Parathyroid adenoma (tissue), 2 donors: ENCODE results near the gene SRCAP.

Experiments used
- H2AFZ ChIP-seq: fragments of 300-600 bp; sonication (generic); one replicate; pipeline ENCODE4 v1.7.0; 2017; ENCODE audit warnings: antibody characterized with exemption, mild to moderate bottlenecking
- H3K27ac ChIP-seq: fragments of 300-600 bp; sonication (generic); one replicate; pipeline ENCODE4 v1.7.0; 2017
- H3K27me3 ChIP-seq: fragments of 300-600 bp; sonication (generic); one replicate; pipeline ENCODE4 v1.7.0; 2017; ENCODE audit warnings: low read length; ENCODE audit not compliant: control insufficient read depth, insufficient read depth
- H3K36me3 ChIP-seq: fragments of 300-600 bp; sonication (generic); one replicate; pipeline ENCODE4 v1.7.0; 2017; ENCODE audit warnings: low read length; ENCODE audit not compliant: control insufficient read depth, insufficient read depth
- H3K4me1 ChIP-seq: fragments of 300-600 bp; sonication (generic); one replicate; pipeline ENCODE4 v1.7.0; 2017; ENCODE audit warnings: control low read depth
- H3K4me2 ChIP-seq: fragments of 300-600 bp; sonication (generic); one replicate; pipeline ENCODE4 v1.7.0; 2017; ENCODE audit warnings: low read length
- H3K4me3 ChIP-seq: fragments of 300-600 bp; sonication (generic); one replicate; pipeline ENCODE4 v1.7.0; 2017; ENCODE audit warnings: low read depth, low read length
- H3K79me2 ChIP-seq: fragments of 300-600 bp; sonication (generic); one replicate; pipeline ENCODE4 v1.7.0; 2017; ENCODE audit warnings: control low read depth
- H3K9ac ChIP-seq: fragments of 300-600 bp; sonication (generic); one replicate; pipeline ENCODE4 v1.7.0; 2017; ENCODE audit warnings: mild to moderate bottlenecking
- H3K9me3 ChIP-seq: fragments of 300-600 bp; sonication (generic); one replicate; pipeline ENCODE4 v1.7.0; 2017; ENCODE audit warnings: low read length; ENCODE audit not compliant: control insufficient read depth
- TF ChIP-seq, protein P1 (sequence below): fragments of 300-600 bp; sonication (generic); IDR thresholded peaks from one replicate; pipeline ENCODE4 v1.7.0; 2017; ENCODE audit warnings: antibody characterized with exemption, mild to moderate bottlenecking
- donor health status: primary hyperparathyroidism.

Gene SRCAP

DNA sequence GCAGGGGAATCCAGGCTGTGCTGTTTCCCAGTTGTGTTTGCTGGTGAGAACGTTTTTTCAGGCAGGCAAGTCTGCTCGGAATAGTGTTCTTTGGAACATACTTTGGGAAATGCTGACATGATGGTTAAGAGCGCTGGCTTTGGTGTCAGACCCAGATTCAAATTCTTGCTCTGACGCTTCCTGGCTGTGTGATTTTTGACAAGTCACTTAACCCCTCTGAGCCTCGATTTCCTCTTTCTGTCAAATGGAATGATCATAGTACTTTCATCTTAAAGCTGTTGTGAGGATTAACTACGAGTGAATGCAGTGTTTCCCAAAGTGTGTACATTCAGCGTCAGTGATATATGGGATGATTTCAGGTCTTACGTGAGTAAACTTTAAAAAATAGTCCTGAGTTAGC, 35.9 kb upstream of the SRCAP start:
- H3K4me3 ChIP-seq = no peak overlapping the region
- no peak overlapping the region for H3K27ac ChIP-seq

DNA sequence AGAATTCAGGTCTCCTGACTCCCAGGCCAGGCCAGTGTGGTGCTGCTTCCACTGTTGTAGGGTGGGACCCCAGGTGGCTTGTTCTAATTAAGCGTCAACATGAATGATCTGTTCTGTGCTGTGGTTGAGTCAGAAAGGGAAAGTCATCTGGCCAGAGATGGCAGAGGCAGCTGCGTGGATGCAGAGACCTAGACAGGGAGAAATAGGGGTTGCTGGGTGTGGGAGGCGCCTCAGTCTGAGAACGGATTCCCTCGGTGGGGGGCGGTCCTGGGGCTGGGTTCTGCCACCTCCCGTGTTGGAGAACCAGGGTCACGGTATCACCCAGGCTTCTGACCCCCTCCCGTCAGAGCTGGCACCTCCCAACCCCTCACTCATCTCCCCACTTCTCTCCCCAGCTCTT, 35.2 kb upstream of the SRCAP start:
- TF ChIP-seq, protein P1, sequence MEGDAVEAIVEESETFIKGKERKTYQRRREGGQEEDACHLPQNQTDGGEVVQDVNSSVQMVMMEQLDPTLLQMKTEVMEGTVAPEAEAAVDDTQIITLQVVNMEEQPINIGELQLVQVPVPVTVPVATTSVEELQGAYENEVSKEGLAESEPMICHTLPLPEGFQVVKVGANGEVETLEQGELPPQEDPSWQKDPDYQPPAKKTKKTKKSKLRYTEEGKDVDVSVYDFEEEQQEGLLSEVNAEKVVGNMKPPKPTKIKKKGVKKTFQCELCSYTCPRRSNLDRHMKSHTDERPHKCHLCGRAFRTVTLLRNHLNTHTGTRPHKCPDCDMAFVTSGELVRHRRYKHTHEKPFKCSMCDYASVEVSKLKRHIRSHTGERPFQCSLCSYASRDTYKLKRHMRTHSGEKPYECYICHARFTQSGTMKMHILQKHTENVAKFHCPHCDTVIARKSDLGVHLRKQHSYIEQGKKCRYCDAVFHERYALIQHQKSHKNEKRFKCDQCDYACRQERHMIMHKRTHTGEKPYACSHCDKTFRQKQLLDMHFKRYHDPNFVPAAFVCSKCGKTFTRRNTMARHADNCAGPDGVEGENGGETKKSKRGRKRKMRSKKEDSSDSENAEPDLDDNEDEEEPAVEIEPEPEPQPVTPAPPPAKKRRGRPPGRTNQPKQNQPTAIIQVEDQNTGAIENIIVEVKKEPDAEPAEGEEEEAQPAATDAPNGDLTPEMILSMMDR = no peak
- H3K27ac ChIP-seq = no peak overlapping the region
- no peaks in the 10 kb centered on the region for H3K9me3 ChIP-seq
- peaks cover 35% of the 10 kb centered on the region for H3K79me2 ChIP-seq
- H3K4me3 ChIP-seq = no peak overlapping the region
- H2AFZ ChIP-seq = no peak overlapping the region
- no peaks in the 10 kb centered on the region for H3K27me3 ChIP-seq
- peaks cover 8% of the 10 kb centered on the region for H3K4me1 ChIP-seq
- H3K36me3 ChIP-seq = no peaks in the 10 kb centered on the region
- H3K4me2 ChIP-seq = no peak overlapping the region
- no peak overlapping the region for H3K9ac ChIP-seq

More for the DNA sequence above, 35.9 kb upstream of the SRCAP start:
- H3K9me3 ChIP-seq = no peaks in the 10 kb centered on the region
- H3K36me3 ChIP-seq = no peaks in the 10 kb centered on the region
- H3K9ac ChIP-seq = no peak overlapping the region
- no peak overlapping the region for H3K4me2 ChIP-seq
- H3K27me3 ChIP-seq = no peaks in the 10 kb centered on the region
- H2AFZ ChIP-seq = no peak overlapping the region
- peaks cover 8% of the 10 kb centered on the region for H3K4me1 ChIP-seq
- H3K79me2 ChIP-seq = peaks cover 35% of the 10 kb centered on the region
- TF ChIP-seq, protein P1 = no peak

DNA sequence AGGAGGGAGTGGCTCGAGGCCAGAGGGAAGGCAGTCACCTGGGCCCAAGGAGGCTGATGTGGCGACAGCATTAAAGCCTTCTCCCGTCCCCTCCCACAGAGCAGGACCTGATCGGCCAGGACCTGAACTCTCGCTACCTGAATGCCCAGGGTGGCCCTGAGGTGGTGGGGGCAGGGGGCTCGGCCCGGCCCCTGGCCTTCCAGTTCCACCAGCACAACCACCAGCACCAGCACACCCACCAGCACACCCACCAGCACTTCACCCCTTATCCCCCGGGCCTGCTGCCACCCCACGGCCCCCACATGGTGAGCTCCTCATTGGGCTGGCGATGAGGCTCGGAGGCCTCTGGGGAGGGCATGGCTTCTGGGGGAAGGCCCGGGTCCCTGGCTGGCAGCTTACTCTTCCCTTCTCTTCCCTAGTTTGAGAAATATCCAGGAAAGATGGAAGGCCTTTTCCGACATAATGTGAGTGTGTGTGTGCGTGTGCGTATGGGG, 34.3 kb upstream of the SRCAP start:
- H3K36me3 ChIP-seq = no peaks in the 10 kb centered on the region
- H3K4me2 ChIP-seq = no peak overlapping the region
- H3K9ac ChIP-seq = no peak overlapping the region
- H3K27ac ChIP-seq = no peak overlapping the region
- H3K4me1 ChIP-seq = peaks cover 8% of the 10 kb centered on the region
- no peaks in the 10 kb centered on the region for H3K9me3 ChIP-seq
- peaks cover 35% of the 10 kb centered on the region for H3K79me2 ChIP-seq
- no peak overlapping the region for H3K4me3 ChIP-seq
- no peaks in the 10 kb centered on the region for H3K27me3 ChIP-seq
- H2AFZ ChIP-seq = no peak overlapping the region
- TF ChIP-seq, protein P1 = no peak

DNA sequence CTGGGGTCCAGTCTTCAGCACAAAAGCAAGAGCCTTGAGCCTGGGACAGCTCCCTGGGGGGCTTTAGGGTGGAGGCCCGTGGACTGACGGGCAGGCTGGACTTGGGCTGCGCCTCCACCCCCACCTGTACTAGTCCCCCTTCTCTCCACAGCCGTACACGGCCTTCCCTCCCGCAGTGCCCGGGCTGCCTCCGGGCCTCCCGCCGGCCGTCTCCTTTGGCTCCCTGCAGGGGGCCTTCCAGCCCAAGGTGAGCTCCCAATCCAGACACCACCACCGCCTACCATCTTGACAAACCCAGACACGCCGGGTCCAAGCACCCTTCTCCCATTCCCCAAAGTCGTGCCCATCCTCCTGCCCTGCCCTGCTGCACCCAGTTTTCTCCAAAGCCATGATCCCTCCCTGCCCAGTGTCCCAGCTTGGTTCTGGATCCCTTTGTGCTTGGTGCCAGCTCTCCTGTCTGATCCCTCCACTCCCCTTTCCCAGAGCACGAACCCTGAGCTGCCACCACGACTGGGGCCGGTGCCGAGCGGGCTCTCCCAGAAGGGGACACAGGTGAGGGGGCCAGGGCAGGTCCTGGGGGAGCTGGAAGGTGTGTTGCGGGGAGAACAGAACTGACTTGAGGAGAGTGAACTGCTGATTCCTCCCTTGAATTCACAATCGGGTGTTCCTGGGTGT, 33.7 kb upstream of the SRCAP start:
- H2AFZ ChIP-seq = no peak overlapping the region
- H3K4me1 ChIP-seq = peaks cover 8% of the 10 kb centered on the region
- H3K79me2 ChIP-seq = peaks cover 28% of the 10 kb centered on the region
- H3K9ac ChIP-seq = no peak overlapping the region
- TF ChIP-seq, protein P1 = no peak
- H3K27ac ChIP-seq = no peak overlapping the region
- no peaks in the 10 kb centered on the region for H3K9me3 ChIP-seq
- no peaks in the 10 kb centered on the region for H3K27me3 ChIP-seq
- H3K36me3 ChIP-seq = no peaks in the 10 kb centered on the region
- H3K4me3 ChIP-seq = no peak overlapping the region
- H3K4me2 ChIP-seq = no peak overlapping the region

DNA sequence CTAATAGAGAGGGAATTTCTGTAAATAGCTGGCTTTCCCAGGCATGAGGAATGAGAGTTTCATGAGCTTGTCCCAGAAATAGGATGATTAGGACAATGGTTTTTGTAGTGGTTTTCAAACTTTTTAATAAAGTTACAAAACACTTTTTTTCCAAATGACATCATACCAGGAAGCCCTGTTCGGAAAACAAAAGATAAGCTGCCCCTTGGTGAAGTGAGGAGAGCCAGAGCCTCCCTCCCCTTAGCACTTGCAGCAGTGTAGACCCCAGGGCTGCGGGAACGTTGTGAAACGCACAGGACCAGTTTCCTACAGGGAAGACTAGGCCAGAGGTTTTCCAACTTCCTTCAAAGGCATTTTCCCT, 33.2 kb upstream of the SRCAP start:
- H3K4me2 ChIP-seq = no peak overlapping the region
- peaks cover 4% of the 10 kb centered on the region for H3K4me1 ChIP-seq
- H3K36me3 ChIP-seq = no peaks in the 10 kb centered on the region
- H3K9me3 ChIP-seq = no peaks in the 10 kb centered on the region
- TF ChIP-seq, protein P1 = no peak
- peaks cover 23% of the 10 kb centered on the region for H3K79me2 ChIP-seq
- H3K27me3 ChIP-seq = no peaks in the 10 kb centered on the region
- no peak overlapping the region for H3K4me3 ChIP-seq
- H2AFZ ChIP-seq = no peak overlapping the region
- H3K9ac ChIP-seq = no peak overlapping the region
- H3K27ac ChIP-seq = no peak overlapping the region
